Neural crest cell (in vitro differentiated cells): ENCODE data around the gene DUT. TPM values are rescaled to one million over a fixed set of nuclear protein-coding genes. Genes with fewer than 3 reads are reported as not detected.

ENCODE experiments used
- DNase-seq: peaks from one replicate; pipeline ENCODE4 v3.0.0; 2021; ENCODE audit warnings: low read depth, mixed read lengths, low spot score
- H3K27ac Mint-ChIP-seq: one replicate; pipeline ENCODE4 v1.8.0; 2021; ENCODE audit warnings: mild to moderate bottlenecking, mixed read lengths; ENCODE audit not compliant: unreplicated experiment
- H3K27me3 Mint-ChIP-seq: 2 replicates; pipeline ENCODE4 v1.8.0; 2021; ENCODE audit warnings: low read depth, mild to moderate bottlenecking, mixed read lengths
- H3K36me3 Mint-ChIP-seq: 2 replicates; pipeline ENCODE4 v1.8.0; 2021; ENCODE audit warnings: low read depth, mild to moderate bottlenecking, mixed read lengths
- H3K4me1 Mint-ChIP-seq: 2 replicates; pipeline ENCODE4 v1.8.0; 2021; ENCODE audit warnings: mixed read lengths
- H3K4me3 Mint-ChIP-seq: one replicate; pipeline ENCODE4 v1.8.0; 2021; ENCODE audit warnings: mild to moderate bottlenecking, mixed read lengths
- H3K9me3 Mint-ChIP-seq: 2 replicates; pipeline ENCODE4 v1.8.0; 2021; ENCODE audit warnings: mixed read lengths
- total RNA-seq: library from RNA; stranded (reverse); gene quantifications from 2 replicates; pipeline ENCODE4 v1.2.1, GENCODE V29; 2021
- TF ChIP-seq, protein P1 (sequence below): fragments of 200-600 bp; sonication (generic); conservative IDR thresholded peaks from 2 replicates; pipeline ENCODE4 v1.5.0; 2021; ENCODE audit warnings: antibody characterized with exemption, mild to moderate bottlenecking

Gene DUT
- total RNA-seq, 1 donor from 2014 or later: 137 TPM

DNA sequence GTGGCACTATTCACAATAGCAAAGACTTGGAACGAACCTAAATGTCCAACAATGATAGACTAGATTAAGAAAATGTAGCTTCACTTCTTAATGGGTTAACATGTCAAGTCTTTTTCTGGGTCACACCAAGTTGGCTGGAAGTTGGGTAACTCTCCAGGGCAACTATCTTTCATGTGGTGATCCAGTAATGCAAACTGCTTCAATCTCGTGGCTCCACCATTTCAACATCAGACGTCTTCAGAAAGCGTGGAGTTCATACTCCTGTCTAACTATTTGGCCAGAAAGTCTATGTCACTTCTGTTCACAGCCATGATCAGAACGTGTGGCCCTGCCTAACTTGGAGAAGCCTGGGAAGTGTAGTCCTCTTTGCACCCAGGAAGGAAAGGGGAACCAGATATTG, 32.2 kb downstream of the DUT start:
- no peak overlapping the region for H3K4me3 Mint-ChIP-seq
- TF ChIP-seq, protein P1, sequence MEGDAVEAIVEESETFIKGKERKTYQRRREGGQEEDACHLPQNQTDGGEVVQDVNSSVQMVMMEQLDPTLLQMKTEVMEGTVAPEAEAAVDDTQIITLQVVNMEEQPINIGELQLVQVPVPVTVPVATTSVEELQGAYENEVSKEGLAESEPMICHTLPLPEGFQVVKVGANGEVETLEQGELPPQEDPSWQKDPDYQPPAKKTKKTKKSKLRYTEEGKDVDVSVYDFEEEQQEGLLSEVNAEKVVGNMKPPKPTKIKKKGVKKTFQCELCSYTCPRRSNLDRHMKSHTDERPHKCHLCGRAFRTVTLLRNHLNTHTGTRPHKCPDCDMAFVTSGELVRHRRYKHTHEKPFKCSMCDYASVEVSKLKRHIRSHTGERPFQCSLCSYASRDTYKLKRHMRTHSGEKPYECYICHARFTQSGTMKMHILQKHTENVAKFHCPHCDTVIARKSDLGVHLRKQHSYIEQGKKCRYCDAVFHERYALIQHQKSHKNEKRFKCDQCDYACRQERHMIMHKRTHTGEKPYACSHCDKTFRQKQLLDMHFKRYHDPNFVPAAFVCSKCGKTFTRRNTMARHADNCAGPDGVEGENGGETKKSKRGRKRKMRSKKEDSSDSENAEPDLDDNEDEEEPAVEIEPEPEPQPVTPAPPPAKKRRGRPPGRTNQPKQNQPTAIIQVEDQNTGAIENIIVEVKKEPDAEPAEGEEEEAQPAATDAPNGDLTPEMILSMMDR: no peak
- no peak overlapping the region for H3K27ac Mint-ChIP-seq
- H3K4me1 Mint-ChIP-seq: peaks cover 6% of the 10 kb centered on the region
- H3K9me3 Mint-ChIP-seq: peaks cover 2% of the 10 kb centered on the region
- no peaks in the 10 kb centered on the region for H3K36me3 Mint-ChIP-seq
- DNase-seq: no peak
- H3K27me3 Mint-ChIP-seq: no peaks in the 10 kb centered on the region

DNA sequence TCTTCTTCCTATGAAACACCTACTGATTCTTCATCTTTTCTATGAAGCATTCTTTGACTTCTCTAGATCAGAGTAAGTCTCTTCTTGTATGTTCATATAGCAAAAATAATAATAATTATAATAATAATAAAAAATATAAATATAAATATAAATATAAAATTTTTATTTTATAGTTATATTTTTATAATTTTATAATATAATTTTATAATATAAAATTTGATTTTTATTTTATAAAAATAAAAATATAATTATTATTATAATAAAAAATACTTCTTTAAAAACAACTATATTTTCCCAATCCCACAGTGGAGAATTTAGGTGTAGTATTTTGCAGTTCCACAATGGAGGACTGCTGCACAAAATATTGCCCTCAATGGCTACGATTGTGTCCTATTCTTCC, 34.3 kb downstream of the DUT start:
- Mint-ChIP-seq H3K4me3 (no peak overlapping the region), H3K9me3 (peaks cover 2% of the 10 kb centered on the region), H3K27me3 (no peaks in the 10 kb centered on the region), H3K36me3 (no peaks in the 10 kb centered on the region), H3K4me1 (no peaks in the 10 kb centered on the region), H3K27ac (no peak overlapping the region)
- DNase-seq: no peak
- TF ChIP-seq, protein P1: no peak

DNA sequence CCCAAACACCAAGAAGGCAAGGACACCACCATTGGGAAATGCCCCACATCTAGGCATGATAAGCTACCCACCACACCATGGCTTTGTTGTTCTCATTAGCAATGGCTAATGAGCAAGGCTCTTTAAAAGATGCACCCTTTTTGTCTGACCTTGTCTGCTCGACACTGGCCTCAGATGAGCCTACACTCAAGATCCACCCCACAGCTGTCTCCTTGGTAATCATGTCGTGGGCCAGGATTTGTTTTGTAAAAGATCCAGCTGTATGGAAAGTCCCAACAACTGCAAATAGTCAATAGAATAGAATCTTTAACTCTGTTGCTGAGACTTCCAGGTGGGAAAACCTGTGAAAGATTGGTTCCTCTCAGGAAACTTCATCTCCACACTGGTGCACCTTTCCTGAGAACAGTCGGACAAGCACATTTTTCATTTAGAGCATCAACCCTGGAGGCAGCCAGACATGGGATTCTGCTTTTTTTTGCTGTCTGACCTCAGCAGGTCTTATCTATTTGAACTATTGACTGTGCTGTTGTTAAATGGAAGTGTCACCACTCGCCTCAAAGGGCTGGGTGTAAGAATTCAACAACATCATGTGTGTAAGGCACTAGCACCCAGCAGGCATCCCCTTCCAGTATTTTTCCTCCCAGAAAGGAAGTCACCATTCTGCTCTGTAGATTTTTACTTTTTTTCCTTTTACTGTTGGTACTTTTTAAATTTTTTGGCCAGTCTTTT, 35.5 kb downstream of the DUT start:
- peaks cover 2% of the 10 kb centered on the region for H3K9me3 Mint-ChIP-seq
- no peaks in the 10 kb centered on the region for H3K4me1 Mint-ChIP-seq
- no peak overlapping the region for H3K4me3 Mint-ChIP-seq
- no peaks in the 10 kb centered on the region for H3K36me3 Mint-ChIP-seq
- TF ChIP-seq, protein P1: no peak
- no peak overlapping the region for H3K27ac Mint-ChIP-seq
- no peak for DNase-seq
- no peaks in the 10 kb centered on the region for H3K27me3 Mint-ChIP-seq

DNA sequence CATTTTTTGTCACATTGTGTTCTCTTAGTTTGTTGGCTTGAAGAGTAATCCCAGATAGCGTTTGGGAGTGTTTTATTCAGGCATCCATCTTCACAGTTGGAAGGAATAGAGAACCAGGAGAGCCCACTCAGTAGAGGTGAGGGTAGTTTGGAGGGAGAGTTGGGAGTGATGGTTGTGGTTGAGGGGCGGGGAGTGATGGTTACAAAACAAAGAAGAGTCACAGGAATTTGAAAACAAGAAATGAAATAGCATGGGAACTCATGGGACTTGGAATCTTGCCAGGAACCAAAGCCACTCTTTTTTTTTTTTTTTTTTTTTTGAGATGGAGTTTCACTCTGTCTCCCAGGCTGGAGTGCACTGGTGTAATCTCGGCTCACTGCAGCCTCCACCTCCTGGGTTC, 36.3 kb downstream of the DUT start:
- no peaks in the 10 kb centered on the region for H3K36me3 Mint-ChIP-seq
- H3K9me3 Mint-ChIP-seq: peaks cover 2% of the 10 kb centered on the region
- H3K4me3 Mint-ChIP-seq: no peak overlapping the region
- DNase-seq: no peak
- no peaks in the 10 kb centered on the region for H3K4me1 Mint-ChIP-seq
- H3K27me3 Mint-ChIP-seq: no peaks in the 10 kb centered on the region
- TF ChIP-seq, protein P1: no peak
- H3K27ac Mint-ChIP-seq: no peak overlapping the region

DNA sequence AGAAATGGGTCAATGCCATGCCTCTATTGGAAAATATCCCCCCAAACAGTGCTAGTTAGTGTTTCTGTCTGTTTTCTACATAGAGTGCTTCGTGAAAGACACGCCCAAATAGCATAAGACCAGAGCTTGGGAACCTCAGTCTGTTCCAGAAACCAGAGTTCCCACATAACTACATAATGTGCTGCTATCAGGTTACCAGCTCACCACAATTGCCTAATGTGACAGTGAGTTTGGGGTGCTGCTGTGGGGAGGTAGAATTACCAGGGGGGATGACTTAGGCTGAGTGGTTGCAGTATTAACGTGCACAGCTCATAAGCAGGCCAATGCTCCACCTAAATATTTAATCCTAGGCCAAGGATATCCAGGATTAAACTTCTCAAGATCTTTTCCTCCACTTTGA, 39.2 kb downstream of the DUT start:
- peaks cover 2% of the 10 kb centered on the region for H3K9me3 Mint-ChIP-seq
- no peaks in the 10 kb centered on the region for H3K36me3 Mint-ChIP-seq
- no peak overlapping the region for H3K4me3 Mint-ChIP-seq
- peaks cover 6% of the 10 kb centered on the region for H3K27me3 Mint-ChIP-seq
- H3K4me1 Mint-ChIP-seq: no peaks in the 10 kb centered on the region
- DNase-seq: no peak
- H3K27ac Mint-ChIP-seq: no peak overlapping the region
- TF ChIP-seq, protein P1: no peak
